ENCODE data around the gene DDRGK1. TPM values are rescaled to one million over a fixed set of nuclear protein-coding genes. Genes with fewer than 3 reads are reported as not detected.
A peak's percentile ranks its signal among the peaks of the same experiment; 100 is the strongest.

DDRGK1 gene
- total and polyA plus RNA-seq, 2 of the 8 experiments (the other 6 are each of a cell fraction or from before 2014, with no cell fraction given) = 29.4 to 42.0 TPM

- Histone ChIP-seq H3K27me3 (replicated peaks in 1 of 4; ENCODE audit: control insufficient read depth in 3 of 4, extremely low read depth in 1 of 4, insufficient read depth in 3 of 4, low read length in 3 of 4) (no peaks in the 10 kb centered on the region), H2BK12ac (ENCODE audit: low read depth, low read length) (peak overlapping the region; percentile 96; the same call in 1 of the 2 replicates), H3K23me2 (ENCODE audit: low read depth, low read length) (peaks cover 9% of the 10 kb centered on the region; the same call in 1 of the 2 replicates), H3K79me1 (ENCODE audit: low read depth, low read length) (no peaks in the 10 kb centered on the region; the same call in none of the 2 replicates), H2AFZ (ENCODE audit: low read length) (no peak overlapping the region), H3K4me2 (ENCODE audit: insufficient read depth in 1 of 2, low read depth in 2 of 2, low read length in 2 of 2) (peak overlapping the region; percentile 73 to 77), H3K18ac (ENCODE audit: extremely low read depth, low read length) (peak overlapping the region; percentile 91), H2BK120ac (replicated peaks; ENCODE audit: low read depth, low read length) (no peak overlapping the region), H4K5ac (ENCODE audit: insufficient read length, low read depth, low read length) (no peak overlapping the region), H3K9ac (replicated peaks in 1 of 4; ENCODE audit: extremely low read depth in 1 of 4, low read depth in 3 of 4, low read length in 3 of 4) (peak overlapping the region; percentile 80 to 87 (median 84)), H3K56ac (replicated peaks; ENCODE audit: insufficient read length, low read depth, low read length) (peak overlapping the region; percentile 84), H4K20me1 (replicated peaks in 1 of 2; ENCODE audit: control insufficient read depth in 1 of 2, insufficient read depth in 2 of 2, low read length in 2 of 2) (peaks cover 0 to 4% of the 10 kb centered on the region in 2 experiments), H2BK20ac (ENCODE audit: low read length) (no peak overlapping the region), H3K23ac (ENCODE audit: insufficient read length) (no peak overlapping the region), H3K27ac (ENCODE audit: low read depth, low read length) (peak overlapping the region; percentile 61; the same call in 1 of the 2 replicates), H4K91ac (replicated peaks; ENCODE audit: insufficient read length, low read length) (peak overlapping the region; percentile 85), H3K4ac (replicated peaks; ENCODE audit: insufficient read length, low read depth, low read length) (peak overlapping the region; percentile 97), H3K9me3 (ENCODE audit: insufficient read depth in 2 of 2, low read depth in 1 of 2, low read length in 1 of 2) (no peaks in the 10 kb centered on the region), H3K36me3 (ENCODE audit: control insufficient read depth in 2 of 4, insufficient read depth in 4 of 4, low read length in 3 of 4) (no peaks in the 10 kb centered on the region; a peak in 1 of 8 replicates), H3K4me1 (replicated peaks in 1 of 4; ENCODE audit: control insufficient read depth in 3 of 4, insufficient read depth in 4 of 4, low read length in 3 of 4) (peaks cover 3 to 17% (median 9%) of the 10 kb centered on the region in 4 experiments), H3K79me2 (ENCODE audit: control insufficient read depth in 1 of 2, insufficient read depth in 2 of 2, low read length in 2 of 2) (peaks cover 0 to 17% of the 10 kb centered on the region in 2 experiments; a peak in 2 of 4 replicates), H2BK15ac (ENCODE audit: low read length) (peak overlapping the region; percentile 98; the same call in 1 of the 2 replicates), H2BK5ac (ENCODE audit: low read depth, low read length) (peak overlapping the region; percentile 95), H3K4me3 (ENCODE audit: extremely low read depth in 1 of 4, insufficient read depth in 2 of 4, low read depth in 3 of 4, low read length in 4 of 4) (peak overlapping the region; percentile 83 to 95 (median 91)), H3K14ac (ENCODE audit: insufficient read length) (no peak overlapping the region), H4K8ac (ENCODE audit: extremely low read depth, insufficient read depth, low read length) (peak overlapping the region; percentile 88), H2AK5ac (ENCODE audit: low read depth, low read length) (no peak overlapping the region)
- ChIA-PET CTCF (ENCODE audit: partially characterized antibody) (interaction anchor here (1.2 kb wide), 1 partner anchor 11 kb away, joined by 3 read pairs; no protein-coding TSS in a partner anchor), POLR2A (ENCODE audit: partially characterized antibody) (interaction anchor here (0.8 to 3.9 kb wide), 8 partner anchors 10 to 34 kb away, joined by 3 to 19 read pairs (median 7); partner anchors contain the start of genes FASTKD5, ITPA and UBOX5)
- 4% methylated on average over 13 of the region's 13 CpGs; no CpG with 5 or more reads in 1 of the 2 experiments for WGBS, 2 experiments (ENCODE audit: extremely low coverage in 1 of 2, insufficient coverage in 1 of 2, insufficient read length in 1 of 2, insufficient replicate concordance in 2 of 2, low coverage in 1 of 2, low lambda C conversion rate in 2 of 2, missing lambda C conversion rate in 1 of 2)
- DNase-seq (ENCODE audit: low read depth in 1 of 2, low spot score in 2 of 2) (peak in 1 of 2 experiments; percentile 31), FAIRE-seq (peak; percentile 78)
- no peak for TF ChIP-seq SP2 (IDR thresholded peaks at IDR 0.05; ENCODE audit: low read length)
- no peak for TF ChIP-seq CHD2 (IDR thresholded peaks at IDR 0.05; ENCODE audit: low read length)
- peak; percentile 1 to 34; a peak in 1 of 3 replicates for TF ChIP-seq POLR2A (IDR thresholded peaks at IDR 0.05; ENCODE audit: control extremely low read depth in 1 of 2, low read depth in 2 of 2, low read length in 2 of 2)
- TF ChIP-seq TAF7 (optimal IDR thresholded peaks at IDR 0.05; ENCODE audit: borderline replicate concordance, low read depth, low read length) = peak; percentile 5
- no peak for TF ChIP-seq SIX5 (IDR thresholded peaks at IDR 0.05; ENCODE audit: low read depth, low read length)
- no peak for TF ChIP-seq SP1 (IDR thresholded peaks at IDR 0.05; ENCODE audit: low read depth, low read length)
- no peak for TF ChIP-seq EGR1 (IDR thresholded peaks at IDR 0.05; ENCODE audit: borderline replicate concordance, low read depth, low read length)
- no peak for TF ChIP-seq RFX5 (IDR thresholded peaks at IDR 0.05; ENCODE audit: borderline replicate concordance, low read depth, low read length)
- 0 out of 4 replicates have a peak, but pooled peaks of 1 of the 2 experiments have one; percentile 5 for TF ChIP-seq SIN3A (conservative IDR thresholded peaks at IDR 0.05 in 1 of 2, IDR thresholded peaks at IDR 0.05 in 1 of 2; ENCODE audit: low read depth in 1 of 2, low read length in 2 of 2)
- TF ChIP-seq SUZ12 (IDR thresholded peaks at IDR 0.05; ENCODE audit: low read length) = no peak
- no peak for TF ChIP-seq GABPA (IDR thresholded peaks at IDR 0.05; ENCODE audit: borderline replicate concordance, insufficient read depth, low read length)
Measured at GRCh38 chr20:3174442-3175261, 29.8 kb downstream of the DDRGK1 start.
